Measurements from ENCODE around the gene ADAMTS2.
"Not testable (repeated sequence)": the region's sequence is repeated elsewhere in the genome, so short reads cannot be mapped to it uniquely, and the experiment has no call there.

The ADAMTS2 gene

GRCh38 chr5:179325296-179326031, 19.8 kb downstream of the ADAMTS2 start:
- no peak for DNase-seq

- no peak for DNase-seq
These were observed 20.4 kb downstream of the ADAMTS2 start for GRCh38 chr5:179324760-179325295.

- not testable (repeated sequence) for DNase-seq
These were observed 20.9 kb downstream of the ADAMTS2 start for GRCh38 chr5:179324316-179324715.

DNA sequence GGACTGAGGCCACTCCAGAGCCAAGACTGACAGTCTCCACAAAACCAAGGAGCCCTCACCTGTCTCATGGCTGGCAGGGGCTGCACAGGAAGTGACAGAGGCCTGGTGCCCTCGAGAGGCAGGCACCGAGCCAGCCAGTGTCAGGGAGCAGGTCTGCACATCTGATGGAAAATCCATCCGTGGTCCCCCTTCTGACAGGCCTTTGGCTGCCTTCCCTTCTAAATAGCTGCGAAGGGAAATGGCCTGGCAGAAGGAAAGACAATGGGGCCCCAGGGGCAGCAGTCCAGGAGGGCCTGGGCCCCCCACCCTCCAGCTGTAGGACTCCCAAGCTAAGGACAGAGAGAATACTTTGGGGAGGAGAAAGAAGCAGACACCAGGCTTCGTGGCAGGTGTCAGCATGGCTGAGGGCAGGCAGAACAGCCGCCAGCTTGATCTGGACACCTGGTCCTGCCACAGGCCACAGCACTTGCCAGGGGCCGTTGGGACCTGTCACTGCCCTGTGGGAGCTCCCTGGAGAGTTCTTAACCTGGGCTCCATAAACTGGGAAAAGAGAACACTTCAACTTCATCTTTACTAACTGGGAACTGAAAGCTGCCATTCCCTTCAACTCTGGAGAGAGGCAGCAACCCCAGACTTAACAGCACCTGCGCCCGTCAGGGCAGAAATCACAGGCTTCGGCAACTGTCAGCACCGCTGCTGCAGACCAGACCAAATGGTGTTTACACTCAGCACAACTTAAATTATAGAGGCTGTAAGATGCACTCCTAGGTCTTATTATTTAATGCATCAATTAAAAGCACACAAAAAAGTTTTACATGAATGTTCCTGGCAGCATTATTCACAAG, 22.0 kb downstream of the ADAMTS2 start:
- no peak for DNase-seq

GRCh38 chr5:179322071-179323025, 22.9 kb downstream of the ADAMTS2 start:
- no peak for DNase-seq

- no peak for DNase-seq
These were observed 23.9 kb downstream of the ADAMTS2 start for GRCh38 chr5:179321206-179321987.

GRCh38 chr5:179319741-179320281, 25.4 kb downstream of the ADAMTS2 start:
- DNase-seq = no peak

DNA sequence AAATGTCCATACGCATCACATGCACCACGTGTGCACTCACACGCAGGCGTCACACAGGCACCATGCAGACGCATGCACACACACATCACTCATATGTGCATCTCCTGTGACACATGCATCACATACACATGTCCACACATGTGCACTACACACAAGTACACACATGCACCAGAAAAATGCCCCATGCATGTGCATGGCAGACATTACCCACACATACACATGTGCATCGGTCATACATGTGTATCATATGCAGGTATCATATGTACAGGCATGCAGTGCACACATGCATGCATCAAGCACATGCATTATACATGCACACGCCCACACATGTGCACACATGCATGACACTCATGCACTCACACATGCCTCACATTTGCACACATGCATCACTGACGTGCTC, 26.1 kb downstream of the ADAMTS2 start:
- DNase-seq = no peak

GRCh38 chr5:179318221-179318955, 26.9 kb downstream of the ADAMTS2 start:
- no peak for DNase-seq

GRCh38 chr5:179317411-179318220, 27.6 kb downstream of the ADAMTS2 start:
- no peak for DNase-seq

DNA sequence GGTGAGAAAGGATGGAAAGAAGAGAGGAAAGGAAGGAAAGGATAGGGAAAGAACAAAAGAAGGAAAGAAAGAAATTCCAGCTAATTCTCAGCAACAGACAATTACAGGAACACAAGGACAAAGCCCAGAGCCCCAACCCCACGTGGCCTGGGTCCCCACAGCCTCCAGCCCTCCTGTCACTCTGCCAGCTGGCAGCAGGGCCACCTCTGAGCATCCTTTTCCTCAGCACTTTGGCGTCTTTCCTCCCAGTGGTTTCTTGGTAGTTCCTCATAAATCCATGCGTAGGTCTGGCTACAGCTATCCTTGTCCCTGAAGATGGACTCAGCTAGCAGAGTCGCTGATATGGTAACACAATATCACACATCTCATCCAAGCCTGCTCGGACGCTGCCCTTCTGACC, 28.3 kb downstream of the ADAMTS2 start:
- DNase-seq = no peak

GRCh38 chr5:179316111-179316551, 29.1 kb downstream of the ADAMTS2 start:
- DNase-seq = no peak

GRCh38 chr5:179315356-179315890, 29.8 kb downstream of the ADAMTS2 start:
- no peak for DNase-seq

- DNase-seq = no peak
These were observed 30.5 kb downstream of the ADAMTS2 start for GRCh38 chr5:179314606-179315355.

GRCh38 chr5:179313849-179314521, 31.3 kb downstream of the ADAMTS2 start:
- no peak for DNase-seq

- no peak for DNase-seq
These were observed 32.6 kb downstream of the ADAMTS2 start for GRCh38 chr5:179312557-179313235.

GRCh38 chr5:179311581-179311980, 33.7 kb downstream of the ADAMTS2 start:
- no peak for DNase-seq

- DNase-seq = no peak
These were observed 34.2 kb downstream of the ADAMTS2 start for GRCh38 chr5:179311091-179311470.
